ENCODE data around the gene CCDC138.
A peak's percentile ranks its signal among the peaks of the same experiment; 100 is the strongest.

DNA sequence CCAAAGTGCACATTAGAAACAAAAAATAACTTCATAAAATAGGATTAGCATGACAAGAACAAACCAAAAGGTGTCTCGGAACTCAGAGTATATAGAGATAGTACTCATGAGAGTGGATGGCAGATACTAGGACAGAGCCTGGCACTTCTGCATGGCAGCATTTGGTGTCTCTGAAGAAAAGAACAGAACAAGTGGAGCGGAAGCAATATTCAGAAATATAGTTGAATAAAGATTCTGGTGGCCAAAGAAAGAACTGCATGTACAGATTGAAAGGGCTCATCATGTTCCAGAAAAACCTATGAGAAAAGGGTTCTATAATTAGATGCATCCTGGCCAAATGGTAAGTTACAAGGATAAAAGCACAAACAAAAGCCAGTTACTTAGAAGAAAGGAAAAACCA is 90.9 kb downstream of the CCDC138 start:
- TF ChIP-seq, protein P1, sequence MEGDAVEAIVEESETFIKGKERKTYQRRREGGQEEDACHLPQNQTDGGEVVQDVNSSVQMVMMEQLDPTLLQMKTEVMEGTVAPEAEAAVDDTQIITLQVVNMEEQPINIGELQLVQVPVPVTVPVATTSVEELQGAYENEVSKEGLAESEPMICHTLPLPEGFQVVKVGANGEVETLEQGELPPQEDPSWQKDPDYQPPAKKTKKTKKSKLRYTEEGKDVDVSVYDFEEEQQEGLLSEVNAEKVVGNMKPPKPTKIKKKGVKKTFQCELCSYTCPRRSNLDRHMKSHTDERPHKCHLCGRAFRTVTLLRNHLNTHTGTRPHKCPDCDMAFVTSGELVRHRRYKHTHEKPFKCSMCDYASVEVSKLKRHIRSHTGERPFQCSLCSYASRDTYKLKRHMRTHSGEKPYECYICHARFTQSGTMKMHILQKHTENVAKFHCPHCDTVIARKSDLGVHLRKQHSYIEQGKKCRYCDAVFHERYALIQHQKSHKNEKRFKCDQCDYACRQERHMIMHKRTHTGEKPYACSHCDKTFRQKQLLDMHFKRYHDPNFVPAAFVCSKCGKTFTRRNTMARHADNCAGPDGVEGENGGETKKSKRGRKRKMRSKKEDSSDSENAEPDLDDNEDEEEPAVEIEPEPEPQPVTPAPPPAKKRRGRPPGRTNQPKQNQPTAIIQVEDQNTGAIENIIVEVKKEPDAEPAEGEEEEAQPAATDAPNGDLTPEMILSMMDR (conservative IDR thresholded peaks at IDR 0.05; ENCODE audit: low read depth, low read length) = peak; percentile 31; the same call in 1 of the 2 replicates
- TF ChIP-seq EZH2phosphoT487 (IDR thresholded peaks at IDR 0.05; ENCODE audit: borderline replicate concordance, low read length) (no peak), EZH2 (IDR thresholded peaks at IDR 0.05; ENCODE audit: low read length, unreplicated experiment) (no peak)
